GDM1 (cell line): ENCODE results near the gene PRDM2.

Experiments
- DNase-seq: peaks from one replicate; lab custom pipeline; 2025; lab: John Stamatoyannopoulos, UW

Gene PRDM2

DNA sequence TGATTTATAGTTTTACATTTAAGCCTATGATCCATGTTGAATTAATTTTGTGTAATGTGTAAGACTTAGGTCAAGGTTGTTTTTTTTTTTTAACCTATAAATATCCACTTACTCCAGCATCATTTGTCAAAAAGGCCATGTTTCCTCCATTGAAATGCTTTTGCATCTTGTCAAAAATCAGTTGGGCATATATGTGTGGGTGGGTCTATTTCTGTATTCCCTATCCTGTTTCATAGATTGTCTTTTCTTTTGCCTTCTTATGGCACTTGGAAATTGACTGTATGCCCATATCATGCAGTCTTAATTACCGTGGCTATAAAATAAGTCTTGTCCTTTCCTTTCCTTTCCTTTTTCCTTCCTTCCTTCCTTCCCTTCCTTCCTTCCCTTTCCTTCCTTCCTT is 138.2 kb downstream of the PRDM2 start:
- DNase-seq = no peak

DNA sequence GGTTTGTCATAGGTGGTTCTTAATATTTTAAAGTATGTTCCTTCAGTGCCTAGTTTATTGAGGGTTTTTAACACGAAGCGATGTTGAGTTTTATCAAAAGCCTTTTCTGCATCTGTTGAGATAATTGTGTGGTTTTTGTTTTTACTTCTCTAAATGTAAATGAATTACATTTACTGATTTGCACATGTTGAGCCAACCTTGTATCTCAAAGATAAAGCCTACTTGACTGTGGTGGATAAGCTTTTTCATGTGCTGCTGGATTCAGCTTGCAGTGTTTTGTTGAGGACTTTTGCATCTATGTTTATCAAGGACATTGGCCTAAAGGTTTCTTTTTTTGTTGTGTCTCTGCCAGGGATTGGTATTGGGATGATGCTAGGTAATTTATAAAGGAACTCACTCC is 142.5 kb downstream of the PRDM2 start:
- no peak for DNase-seq

DNA sequence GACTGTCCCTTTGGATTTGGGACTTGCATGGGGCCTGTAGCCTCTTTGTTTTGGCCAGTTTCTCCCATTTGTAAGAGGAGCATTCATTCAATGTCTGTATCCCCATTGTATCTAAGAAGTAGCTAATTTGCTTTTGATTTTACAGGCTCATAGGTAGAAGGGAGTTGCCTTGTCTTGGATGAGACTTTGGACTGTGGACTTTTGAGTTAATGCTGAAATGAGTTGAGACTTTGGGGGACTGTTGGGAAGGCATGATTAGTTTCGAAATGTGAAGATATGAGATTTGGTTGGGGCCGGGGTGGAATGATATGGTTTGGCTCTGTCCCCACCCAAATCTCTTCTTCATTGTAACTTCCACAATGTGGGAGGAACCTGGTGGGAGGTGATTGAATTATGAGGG is 151.7 kb downstream of the PRDM2 start:
- no peak for DNase-seq

DNA sequence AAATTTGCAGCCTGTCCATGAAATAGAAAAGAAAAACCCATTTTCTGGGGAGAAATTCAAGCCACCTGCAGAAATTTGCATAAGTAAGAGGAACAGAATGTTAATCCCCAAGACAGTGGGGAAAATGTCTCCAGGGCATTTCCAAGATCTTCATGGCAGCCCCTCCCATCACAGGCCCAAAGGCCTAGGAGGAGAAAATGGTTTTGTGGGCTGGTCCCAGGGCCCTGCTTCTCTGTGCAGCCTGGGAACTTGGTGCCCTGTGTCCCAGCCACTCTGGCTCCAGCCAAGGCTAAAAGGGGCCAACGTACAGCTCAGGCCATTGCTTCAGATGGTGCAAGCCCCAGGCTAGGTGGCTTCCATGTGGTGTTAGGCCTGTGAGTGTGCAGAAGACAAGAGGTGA is 155.6 kb downstream of the PRDM2 start:
- no peak for DNase-seq

DNA sequence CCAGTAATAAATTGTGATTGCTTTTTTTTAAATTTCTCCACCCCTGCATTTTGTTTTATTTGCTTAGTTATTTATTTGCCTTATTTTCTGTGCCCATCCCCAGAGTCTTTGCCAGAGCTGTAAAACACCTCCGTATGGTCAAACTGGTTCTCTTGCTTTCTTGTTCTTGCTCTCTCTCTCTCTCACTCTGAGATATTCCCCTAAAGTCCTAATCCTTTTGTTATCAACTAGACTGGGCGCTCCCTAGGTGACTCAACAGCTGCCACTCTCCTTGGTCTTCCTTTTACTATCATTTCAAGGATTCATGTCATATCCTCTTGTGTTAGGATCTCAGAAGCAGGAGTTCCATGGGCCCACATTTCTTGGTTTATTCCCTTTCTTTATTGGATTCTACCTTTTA is 160.0 kb downstream of the PRDM2 start:
- no peak for DNase-seq

DNA sequence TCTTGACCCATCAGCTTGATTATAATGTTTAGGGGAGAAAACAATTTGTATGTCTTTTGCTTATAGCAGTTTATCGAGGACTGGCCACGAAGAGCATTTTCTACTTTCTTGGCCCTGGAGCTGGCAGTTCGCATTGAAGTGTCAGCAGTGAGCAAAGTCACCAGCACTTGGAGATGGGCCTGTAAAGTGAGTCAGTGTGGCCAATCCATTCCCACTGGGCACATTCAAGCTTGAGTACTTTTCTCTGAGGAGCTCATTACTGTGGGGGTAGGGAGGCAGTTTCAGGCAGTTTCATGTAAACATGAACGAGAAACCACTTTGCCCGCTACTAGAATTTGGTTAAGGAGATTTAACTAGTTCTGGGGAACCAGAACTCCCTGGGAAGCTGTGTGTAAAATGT is 164.8 kb downstream of the PRDM2 start:
- no peak for DNase-seq

DNA sequence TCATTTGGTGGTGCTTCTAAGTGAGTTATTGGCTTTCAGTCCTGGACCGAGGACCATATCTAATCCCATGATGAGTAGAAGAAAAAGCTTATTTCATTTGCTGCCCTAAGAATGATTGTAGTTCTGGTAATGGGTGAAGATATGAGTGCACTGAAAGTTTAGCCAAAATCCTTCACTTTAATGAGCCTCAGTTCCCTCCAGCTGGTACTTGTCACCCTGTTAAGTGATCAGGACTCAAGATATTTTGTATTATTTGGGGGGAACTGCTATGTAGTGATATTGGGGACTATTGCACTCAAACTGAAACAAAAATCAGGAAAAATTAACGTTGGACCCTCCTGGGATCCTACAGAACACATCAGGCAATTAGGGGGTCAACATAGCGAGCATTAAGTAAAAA is 165.9 kb downstream of the PRDM2 start:
- no peak for DNase-seq

DNA sequence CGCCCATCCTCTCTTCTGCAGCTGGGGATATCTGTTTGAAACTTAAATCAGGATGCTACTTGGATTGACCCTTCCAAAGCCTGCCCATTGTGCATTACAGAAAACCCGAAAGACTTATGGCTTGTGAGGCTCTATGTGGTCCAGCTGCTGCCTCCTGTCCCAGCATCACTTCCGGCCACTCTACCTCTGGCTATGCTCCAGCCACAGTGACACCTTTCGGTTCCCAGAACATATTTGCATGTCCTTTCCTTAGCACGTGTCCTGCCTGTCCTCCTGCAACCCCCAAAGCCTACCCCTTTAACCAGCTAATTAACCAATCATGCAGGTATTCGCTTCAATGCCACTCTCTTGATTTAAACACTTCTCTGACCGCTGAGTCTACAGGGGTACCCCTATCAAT is 167.6 kb downstream of the PRDM2 start:
- no peak for DNase-seq

DNA sequence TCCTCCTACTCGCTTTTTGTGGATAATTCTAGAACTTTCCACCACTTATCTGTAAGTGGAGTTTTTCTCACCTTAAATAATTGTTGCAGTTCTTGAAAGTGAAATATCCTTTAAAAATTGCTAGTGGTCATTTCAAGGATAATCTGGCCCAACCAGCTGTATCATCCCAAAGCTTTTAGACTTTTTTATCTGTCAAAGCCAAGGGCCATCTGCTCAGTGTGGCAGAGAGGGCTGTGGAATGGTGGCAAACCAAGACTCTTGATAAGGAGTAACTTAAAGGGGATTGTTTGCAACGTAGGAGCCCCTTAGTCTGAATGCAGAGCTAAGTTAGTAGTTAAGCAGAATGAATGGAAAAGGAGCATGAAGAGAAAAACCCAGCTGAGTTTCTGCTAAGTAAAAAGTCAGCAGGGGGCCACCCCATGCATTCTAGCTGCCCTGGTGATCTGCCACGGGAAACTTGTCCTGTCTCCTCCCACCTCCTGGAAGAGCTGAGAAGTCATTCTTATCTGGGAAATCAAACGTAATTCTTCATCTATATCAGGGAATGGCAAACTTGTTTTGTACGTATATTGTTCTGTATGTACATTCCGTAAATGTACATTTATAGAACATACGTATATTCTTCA is 169.3 kb downstream of the PRDM2 start:
- DNase-seq = no peak

DNA sequence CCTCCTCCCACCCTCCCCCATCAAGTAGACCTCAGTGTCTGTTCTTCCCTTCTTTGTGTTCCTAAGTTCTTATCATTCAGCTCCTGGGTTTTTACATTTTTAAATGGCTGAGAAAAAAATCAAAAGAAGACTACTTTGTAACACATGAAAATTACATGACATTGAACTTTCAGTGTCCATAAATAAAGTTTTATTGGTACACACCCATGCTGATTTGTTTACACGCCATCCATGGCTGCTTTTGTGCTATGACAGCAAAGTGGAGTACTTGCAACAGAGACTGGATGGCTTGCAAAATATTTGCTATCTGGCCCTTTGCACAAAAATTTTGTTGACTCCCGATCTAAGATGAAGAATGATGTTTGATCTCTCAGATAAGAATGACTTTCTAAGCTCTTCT is 171.4 kb downstream of the PRDM2 start:
- DNase-seq = no peak

DNA sequence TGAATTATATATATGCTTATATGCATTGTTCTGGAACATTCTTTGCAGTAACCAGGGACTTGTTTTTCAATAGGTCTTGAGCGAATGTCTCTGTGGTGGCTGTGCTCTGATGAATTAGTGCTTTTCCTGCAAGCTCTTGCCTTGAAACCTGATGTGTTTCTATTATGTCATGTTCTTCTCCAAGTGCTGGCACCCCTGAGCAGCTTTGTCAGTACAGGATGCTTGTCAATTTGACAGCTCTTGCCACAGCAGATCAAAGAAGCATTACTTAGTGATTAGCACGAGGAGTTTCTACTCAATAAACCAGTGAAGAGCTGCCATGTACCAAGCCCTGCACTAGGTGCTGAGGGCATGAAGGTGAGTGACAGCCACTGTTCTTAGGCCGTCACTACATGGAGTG is 171.9 kb downstream of the PRDM2 start:
- no peak for DNase-seq

DNA sequence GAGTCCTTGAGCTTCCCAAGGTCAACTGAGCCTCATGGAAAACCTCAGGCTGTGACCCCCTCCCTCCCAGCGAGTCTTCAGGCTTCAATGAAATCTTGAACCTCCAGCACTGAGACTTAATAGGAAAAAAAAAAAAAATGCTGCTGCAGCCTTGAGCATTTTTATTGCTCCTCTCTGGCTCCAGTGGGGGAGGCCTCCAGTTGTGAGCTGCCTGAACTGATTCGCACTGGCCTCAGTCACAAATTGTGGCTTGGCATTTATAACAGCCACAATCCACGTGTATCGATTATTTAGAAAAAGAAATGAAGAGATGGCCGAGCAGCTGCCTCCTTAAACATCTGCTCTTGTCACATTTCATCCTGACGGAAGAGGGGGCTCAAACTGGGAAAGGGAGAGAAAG is 173.0 kb downstream of the PRDM2 start:
- DNase-seq = no peak
